Activated naive CD4-positive, alpha-beta T cell treated with anti-CD3 and anti-CD28 coated beads for 36 hours (primary cell): Measurements from ENCODE around the gene NOS3. TPM values are rescaled to one million over a fixed set of nuclear protein-coding genes. Genes with fewer than 3 reads are reported as not detected.

Experiments used
- CTCF ChIA-PET: fragments of 350-600 bp; sonication (Branson Sonifier 250); formaldehyde crosslinking; loops from one replicate; lab custom pipeline; 2021; ENCODE audit warnings: antibody characterized with exemption; lab: Charles Lee
- DNase-seq: peaks from one replicate; pipeline ENCODE4 v3.0.0-alpha.2; 2020
- H3K27ac Mint-ChIP-seq: one replicate; pipeline ENCODE4 v1.8.0; 2021; ENCODE audit warnings: mild to moderate bottlenecking, mixed read lengths
- H3K27me3 Mint-ChIP-seq: one replicate; pipeline ENCODE4 v1.8.0; 2021; ENCODE audit warnings: low read depth, mixed read lengths
- H3K36me3 Mint-ChIP-seq: one replicate; pipeline ENCODE4 v1.8.0; 2021; ENCODE audit warnings: low read depth, mixed read lengths
- H3K4me1 Mint-ChIP-seq: one replicate; pipeline ENCODE4 v1.8.0; 2021; ENCODE audit warnings: low read depth, mixed read lengths
- H3K4me3 Mint-ChIP-seq: one replicate; pipeline ENCODE4 v1.8.0; 2021; ENCODE audit warnings: mild to moderate bottlenecking, moderate library complexity, mixed read lengths
- H3K9me3 Mint-ChIP-seq: one replicate; pipeline ENCODE4 v1.8.0; 2021; ENCODE audit warnings: mixed read lengths
- intact Hi-C: fragments of 100-400 bp; cut with micrococcal nuclease; formaldehyde crosslinking; loops from one replicate; pipeline ENCODE4 v1.15.1; 2023
- total RNA-seq, 2 experiments: library from RNA; stranded (reverse); gene quantifications; one replicate each; pipeline ENCODE4 v1.2.3, GENCODE V29; 2021

Gene NOS3
- total RNA-seq, 2 experiments from 2014 or later = 7.1 to 9.2 TPM

- CTCF ChIA-PET = interaction anchor here (0.5 to 5.7 kb wide), 36 partner anchors 9 to 760 kb away, joined by 3 to 74 read pairs (median 4); partner anchors contain the start of gene NOS3
- Mint-ChIP-seq H3K36me3 (no peaks in the 10 kb centered on the region), H3K9me3 (no peaks in the 10 kb centered on the region), H3K27me3 (peaks cover 16% of the 10 kb centered on the region), H3K4me3 (no peak overlapping the region), H3K4me1 (peaks cover 14% of the 10 kb centered on the region), H3K27ac (no peak overlapping the region)
- peak; percentile 68 for DNase-seq
- intact Hi-C loops = loop anchor here (1.0 to 2.0 kb wide), 4 partner anchors 24 to 149 kb away; no protein-coding TSS in a partner anchor
Observed at GRCh38 chr7:150962553-150963399, 28.0 kb upstream of the NOS3 start.

GRCh38 chr7:150963707-150964559 is 26.9 kb upstream of the NOS3 start:
- H3K27me3 Mint-ChIP-seq = peaks cover 10% of the 10 kb centered on the region
- no peak overlapping the region for H3K27ac Mint-ChIP-seq
- no peak for DNase-seq
- H3K9me3 Mint-ChIP-seq = no peaks in the 10 kb centered on the region
- no peaks in the 10 kb centered on the region for H3K36me3 Mint-ChIP-seq
- CTCF ChIA-PET = interaction anchor here (0.5 to 5.7 kb wide), 22 partner anchors 10 to 242 kb away, joined by 3 to 74 read pairs (median 8); partner anchors contain the start of gene NOS3
- intact Hi-C loops = loop anchor here (1.0 to 2.0 kb wide), 4 partner anchors 22 to 147 kb away; no protein-coding TSS in a partner anchor
- H3K4me3 Mint-ChIP-seq = no peak overlapping the region
- H3K4me1 Mint-ChIP-seq = peaks cover 14% of the 10 kb centered on the region

- CTCF ChIA-PET = interaction anchor here (0.6 to 2.5 kb wide), 8 partner anchors 9 to 207 kb away, joined by 3 to 8 read pairs (median 4); no protein-coding TSS in a partner anchor
- Mint-ChIP-seq H3K9me3 (no peaks in the 10 kb centered on the region), H3K27ac (no peak overlapping the region), H3K27me3 (peaks cover 6% of the 10 kb centered on the region), H3K36me3 (no peaks in the 10 kb centered on the region), H3K4me1 (peaks cover 12% of the 10 kb centered on the region), H3K4me3 (no peak overlapping the region)
- intact Hi-C loops = no loop called here
- no peak for DNase-seq
Observed at GRCh38 chr7:150964593-150965111, 26.2 kb upstream of the NOS3 start.

GRCh38 chr7:150965273-150965830 is 25.5 kb upstream of the NOS3 start:
- no peaks in the 10 kb centered on the region for H3K9me3 Mint-ChIP-seq
- intact Hi-C loops = no loop called here
- CTCF ChIA-PET = interaction anchor here (0.6 to 2.5 kb wide), 7 partner anchors 19 to 207 kb away, joined by 3 to 8 read pairs (median 4); no protein-coding TSS in a partner anchor
- H3K4me3 Mint-ChIP-seq = no peak overlapping the region
- H3K36me3 Mint-ChIP-seq = no peaks in the 10 kb centered on the region
- no peak overlapping the region for H3K27ac Mint-ChIP-seq
- no peak for DNase-seq
- H3K4me1 Mint-ChIP-seq = peaks cover 7% of the 10 kb centered on the region
- peaks cover under 1% of the 10 kb centered on the region for H3K27me3 Mint-ChIP-seq

- no peak overlapping the region for H3K27ac Mint-ChIP-seq
- H3K9me3 Mint-ChIP-seq = no peaks in the 10 kb centered on the region
- no peak for DNase-seq
- H3K4me1 Mint-ChIP-seq = peaks cover 7% of the 10 kb centered on the region
- H3K27me3 Mint-ChIP-seq = no peaks in the 10 kb centered on the region
- intact Hi-C loops = no loop called here
- H3K4me3 Mint-ChIP-seq = no peak overlapping the region
- CTCF ChIA-PET = interaction anchor here (1.4 to 2.5 kb wide), 3 partner anchors 23 to 145 kb away, joined by 4 to 8 read pairs (median 7); no protein-coding TSS in a partner anchor
- no peaks in the 10 kb centered on the region for H3K36me3 Mint-ChIP-seq
Observed at GRCh38 chr7:150966002-150966401, 24.8 kb upstream of the NOS3 start.

GRCh38 chr7:150967349-150967748 is 23.5 kb upstream of the NOS3 start:
- Mint-ChIP-seq H3K4me3 (no peak overlapping the region), H3K4me1 (peaks cover 7% of the 10 kb centered on the region), H3K36me3 (no peaks in the 10 kb centered on the region), H3K9me3 (no peaks in the 10 kb centered on the region), H3K27me3 (no peaks in the 10 kb centered on the region), H3K27ac (no peak overlapping the region)
- CTCF ChIA-PET = interaction anchor here (1.0 kb wide), 2 partner anchors 10 to 13 kb away, joined by 3 to 4 read pairs; no protein-coding TSS in a partner anchor
- no peak for DNase-seq
- intact Hi-C loops = no loop called here

- Mint-ChIP-seq H3K27me3 (no peaks in the 10 kb centered on the region), H3K4me3 (no peak overlapping the region), H3K9me3 (no peaks in the 10 kb centered on the region), H3K36me3 (no peaks in the 10 kb centered on the region), H3K27ac (no peak overlapping the region), H3K4me1 (peaks cover 4% of the 10 kb centered on the region)
- CTCF ChIA-PET = interaction anchor here (1.6 kb wide), 1 partner anchor 17 kb away, joined by 7 read pairs; no protein-coding TSS in a partner anchor
- intact Hi-C loops = no loop called here
- no peak for DNase-seq
Observed at GRCh38 chr7:150968056-150968733, 22.6 kb upstream of the NOS3 start.

GRCh38 chr7:150968734-150969372 is 22.0 kb upstream of the NOS3 start:
- H3K4me1 Mint-ChIP-seq = peaks cover 4% of the 10 kb centered on the region
- H3K4me3 Mint-ChIP-seq = no peak overlapping the region
- H3K36me3 Mint-ChIP-seq = no peaks in the 10 kb centered on the region
- intact Hi-C loops = no loop called here
- no peak for DNase-seq
- H3K27ac Mint-ChIP-seq = no peak overlapping the region
- H3K27me3 Mint-ChIP-seq = no peaks in the 10 kb centered on the region
- H3K9me3 Mint-ChIP-seq = no peaks in the 10 kb centered on the region
- CTCF ChIA-PET = interaction anchor here (1.0 to 2.0 kb wide), 3 partner anchors 9 to 17 kb away, joined by 5 to 7 read pairs (median 6); no protein-coding TSS in a partner anchor

GRCh38 chr7:150969475-150969874 is 21.3 kb upstream of the NOS3 start:
- intact Hi-C loops = no loop called here
- Mint-ChIP-seq H3K4me1 (peaks cover 8% of the 10 kb centered on the region), H3K27ac (no peak overlapping the region), H3K27me3 (no peaks in the 10 kb centered on the region), H3K36me3 (no peaks in the 10 kb centered on the region), H3K4me3 (no peak overlapping the region), H3K9me3 (no peaks in the 10 kb centered on the region)
- DNase-seq = no peak
- CTCF ChIA-PET = interaction anchor here (1.0 to 2.0 kb wide), 3 partner anchors 9 to 16 kb away, joined by 5 to 7 read pairs (median 6); no protein-coding TSS in a partner anchor

GRCh38 chr7:150970424-150970823 is 20.4 kb upstream of the NOS3 start:
- intact Hi-C loops = no loop called here
- Mint-ChIP-seq H3K9me3 (no peaks in the 10 kb centered on the region), H3K4me1 (peaks cover 13% of the 10 kb centered on the region), H3K4me3 (no peak overlapping the region), H3K27me3 (peaks cover 3% of the 10 kb centered on the region), H3K27ac (no peak overlapping the region), H3K36me3 (no peaks in the 10 kb centered on the region)
- CTCF ChIA-PET = interaction anchor here (1.3 to 2.0 kb wide), 3 partner anchors 10 to 72 kb away, joined by 3 to 5 read pairs (median 3); no protein-coding TSS in a partner anchor
- no peak for DNase-seq
